ENCODE data around the gene TDRD12. TPM values are rescaled to one million over a fixed set of nuclear protein-coding genes. Genes with fewer than 3 reads are reported as not detected.

The TDRD12 gene
- total RNA-seq, 1 donor from 2014 or later = 0.74 TPM

- H3K27ac ChIP-seq = no peak overlapping the region
- no peaks in the 10 kb centered on the region for H3K4me1 ChIP-seq
- no peak for DNase-seq (ENCODE audit: extremely low spot score in 2 of 2)
- TF ChIP-seq, protein P1, sequence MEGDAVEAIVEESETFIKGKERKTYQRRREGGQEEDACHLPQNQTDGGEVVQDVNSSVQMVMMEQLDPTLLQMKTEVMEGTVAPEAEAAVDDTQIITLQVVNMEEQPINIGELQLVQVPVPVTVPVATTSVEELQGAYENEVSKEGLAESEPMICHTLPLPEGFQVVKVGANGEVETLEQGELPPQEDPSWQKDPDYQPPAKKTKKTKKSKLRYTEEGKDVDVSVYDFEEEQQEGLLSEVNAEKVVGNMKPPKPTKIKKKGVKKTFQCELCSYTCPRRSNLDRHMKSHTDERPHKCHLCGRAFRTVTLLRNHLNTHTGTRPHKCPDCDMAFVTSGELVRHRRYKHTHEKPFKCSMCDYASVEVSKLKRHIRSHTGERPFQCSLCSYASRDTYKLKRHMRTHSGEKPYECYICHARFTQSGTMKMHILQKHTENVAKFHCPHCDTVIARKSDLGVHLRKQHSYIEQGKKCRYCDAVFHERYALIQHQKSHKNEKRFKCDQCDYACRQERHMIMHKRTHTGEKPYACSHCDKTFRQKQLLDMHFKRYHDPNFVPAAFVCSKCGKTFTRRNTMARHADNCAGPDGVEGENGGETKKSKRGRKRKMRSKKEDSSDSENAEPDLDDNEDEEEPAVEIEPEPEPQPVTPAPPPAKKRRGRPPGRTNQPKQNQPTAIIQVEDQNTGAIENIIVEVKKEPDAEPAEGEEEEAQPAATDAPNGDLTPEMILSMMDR (IDR thresholded peaks at IDR 0.05) = no peak
- no peaks in the 10 kb centered on the region for H3K9me3 ChIP-seq
- H3K4me3 ChIP-seq = no peak overlapping the region
- no peaks in the 10 kb centered on the region for H3K27me3 ChIP-seq
- H3K36me3 ChIP-seq = no peaks in the 10 kb centered on the region
- intact Hi-C loops (cut with DNase I) = no loop called here
Measured at GRCh38 chr19:32789429-32789828, 69.9 kb downstream of the TDRD12 start.

GRCh38 chr19:32798201-32798600 lies 78.6 kb downstream of the TDRD12 start:
- intact Hi-C loops (cut with DNase I) = no loop called here
- Histone ChIP-seq H3K27ac (no peak overlapping the region), H3K27me3 (no peaks in the 10 kb centered on the region), H3K4me1 (no peaks in the 10 kb centered on the region), H3K36me3 (no peaks in the 10 kb centered on the region), H3K9me3 (no peaks in the 10 kb centered on the region), H3K4me3 (no peak overlapping the region)
- DNase-seq (ENCODE audit: extremely low spot score in 2 of 2) = no peak
- TF ChIP-seq POLR2AphosphoS5 (IDR thresholded peaks at IDR 0.05; ENCODE audit: insufficient read depth in 1 of 2, low read depth in 1 of 2) (no peak), POLR2A (IDR thresholded peaks at IDR 0.05) (no peak)
- TF ChIP-seq, protein P1 (IDR thresholded peaks at IDR 0.05) = no peak

GRCh38 chr19:32800191-32800590 lies 80.6 kb downstream of the TDRD12 start:
- intact Hi-C loops (cut with DNase I) = no loop called here
- H3K27ac ChIP-seq = no peak overlapping the region
- H3K4me1 ChIP-seq = no peaks in the 10 kb centered on the region
- no peaks in the 10 kb centered on the region for H3K36me3 ChIP-seq
- no peak for TF ChIP-seq POLR2A (IDR thresholded peaks at IDR 0.05)
- no peak for TF ChIP-seq POLR2AphosphoS5 (IDR thresholded peaks at IDR 0.05; ENCODE audit: insufficient read depth in 1 of 2, low read depth in 1 of 2)
- TF ChIP-seq, protein P1 (IDR thresholded peaks at IDR 0.05) = no peak
- no peak for DNase-seq (ENCODE audit: extremely low spot score in 2 of 2)
- no peak overlapping the region for H3K4me3 ChIP-seq
- no peaks in the 10 kb centered on the region for H3K9me3 ChIP-seq
- no peaks in the 10 kb centered on the region for H3K27me3 ChIP-seq

GRCh38 chr19:32800754-32801153 lies 81.2 kb downstream of the TDRD12 start:
- no peak overlapping the region for H3K4me3 ChIP-seq
- no peak overlapping the region for H3K27ac ChIP-seq
- no peak for DNase-seq (ENCODE audit: extremely low spot score in 2 of 2)
- H3K27me3 ChIP-seq = no peaks in the 10 kb centered on the region
- intact Hi-C loops (cut with DNase I) = no loop called here
- TF ChIP-seq, protein P1 (IDR thresholded peaks at IDR 0.05) = no peak
- TF ChIP-seq POLR2AphosphoS5 (IDR thresholded peaks at IDR 0.05; ENCODE audit: insufficient read depth in 1 of 2, low read depth in 1 of 2) (no peak), POLR2A (IDR thresholded peaks at IDR 0.05) (no peak)
- H3K36me3 ChIP-seq = no peaks in the 10 kb centered on the region
- H3K9me3 ChIP-seq = no peaks in the 10 kb centered on the region
- H3K4me1 ChIP-seq = no peaks in the 10 kb centered on the region

DNA sequence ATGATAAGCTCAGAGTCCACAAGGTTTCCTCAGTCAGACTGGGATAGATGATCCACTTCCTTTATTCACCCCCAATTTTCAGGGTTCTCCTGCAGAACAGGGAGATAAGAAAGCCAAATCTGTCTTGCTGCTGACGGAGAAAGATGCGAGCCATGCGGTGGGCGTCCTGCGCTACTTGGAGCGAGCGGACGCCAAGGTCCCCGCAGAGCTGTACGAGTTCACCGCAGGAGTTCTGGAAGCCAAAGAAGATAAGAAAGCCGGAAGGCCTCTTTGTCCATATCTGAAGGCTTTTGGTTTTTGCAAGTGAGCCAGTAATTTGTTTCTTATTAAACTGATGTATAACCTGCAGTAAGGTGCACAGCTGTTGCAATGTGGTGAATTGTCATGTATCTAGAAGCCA lies 83.3 kb downstream of the TDRD12 start:
- TF ChIP-seq, protein P1 (IDR thresholded peaks at IDR 0.05) = no peak
- TF ChIP-seq POLR2AphosphoS5 (IDR thresholded peaks at IDR 0.05; ENCODE audit: insufficient read depth in 1 of 2, low read depth in 1 of 2) (no peak), POLR2A (IDR thresholded peaks at IDR 0.05) (no peak)
- DNase-seq (ENCODE audit: extremely low spot score in 2 of 2) = no peak
- Histone ChIP-seq H3K27me3 (no peaks in the 10 kb centered on the region), H3K4me1 (no peaks in the 10 kb centered on the region), H3K27ac (no peak overlapping the region), H3K36me3 (no peaks in the 10 kb centered on the region), H3K4me3 (no peak overlapping the region), H3K9me3 (no peaks in the 10 kb centered on the region)
- intact Hi-C loops (cut with DNase I) = no loop called here
